CD14-positive monocyte (primary cell): ENCODE measurements around the gene ITPRIP. TPM values are rescaled to one million over a fixed set of nuclear protein-coding genes. Genes with fewer than 3 reads are reported as not detected.

Experiments used
- DNase-seq, 3 donors: peaks; one replicate each; pipeline ENCODE4 v3.0.0-alpha.2; 2011 to 2022
- H2AFZ ChIP-seq: 2 replicates; pipeline ENCODE4 v1.6.0; 2012; ENCODE audit warnings: mild to moderate bottlenecking, low read depth, low read length, inconsistent platforms; ENCODE audit not compliant: insufficient read depth, poor library complexity, severe bottlenecking
- H3K27ac ChIP-seq, 2 donors: 1 replicate in 1 of 2; 2 replicates in 1 of 2; pipeline ENCODE4 v1.5.1; 2012 to 2013; ENCODE audit warnings: low read length in 2 of 2, control low read depth in 1 of 2, inconsistent platforms in 1 of 2, low read depth in 1 of 2, mild to moderate bottlenecking in 1 of 2
- H3K27me3 ChIP-seq, 2 donors: one replicate each; pipeline versions ENCODE4 v1.6.0 to v1.6.1; 2011 to 2013; ENCODE audit warnings: low read length in 2 of 2; ENCODE audit not compliant: control insufficient read depth in 2 of 2, insufficient read depth in 2 of 2
- H3K36me3 ChIP-seq, 2 donors: replicated peaks in 1 of 2; 1 replicate in 1 of 2; 2 replicates in 1 of 2; pipeline versions ENCODE4 v1.5.1 to v1.6.1; 2012 to 2013; ENCODE audit warnings: low read length in 2 of 2, control low read depth in 1 of 2, inconsistent platforms in 1 of 2, mild to moderate bottlenecking in 1 of 2; ENCODE audit not compliant: insufficient read depth in 2 of 2, control insufficient read depth in 1 of 2
- H3K4me1 ChIP-seq, 2 donors: 1 replicate in 1 of 2; 2 replicates in 1 of 2; pipeline versions ENCODE4 v1.5.1 to v1.6.1; 2012 to 2013; ENCODE audit warnings: low read length in 2 of 2, control low read depth in 1 of 2, inconsistent platforms in 1 of 2, mild to moderate bottlenecking in 1 of 2, moderate library complexity in 1 of 2; ENCODE audit not compliant: insufficient read depth in 2 of 2, control insufficient read depth in 1 of 2
- H3K4me2 ChIP-seq: replicated peaks from 2 replicates; pipeline ENCODE3; 2012; ENCODE audit warnings: low read length, moderate library complexity, mild to moderate bottlenecking; ENCODE audit not compliant: poor library complexity, severe bottlenecking; ENCODE audit errors: extremely low read depth
- H3K4me3 ChIP-seq, 3 experiments: fragments of 200-600 bp in 1 of 3; sonication (generic) in 1 of 3; replicated peaks in 1 of 3; 1 replicate in 2 of 3; 2 replicates in 1 of 3; pipeline ENCODE4 v1.5.1; 2011 to 2013; ENCODE audit warnings: low read length in 3 of 3, mild to moderate bottlenecking in 3 of 3, control low read depth in 2 of 3, low read depth in 2 of 3, inconsistent platforms in 1 of 3, moderate library complexity in 1 of 3
- H3K79me2 ChIP-seq: 2 replicates; pipeline ENCODE4 v1.6.0; 2012; ENCODE audit warnings: mild to moderate bottlenecking, control low read depth, inconsistent platforms, low read length, moderate library complexity; ENCODE audit not compliant: insufficient read depth
- H3K9ac ChIP-seq: 2 replicates; pipeline ENCODE4 v1.6.0; 2017; ENCODE audit warnings: low read length, mild to moderate bottlenecking; ENCODE audit not compliant: insufficient read depth, poor library complexity, severe bottlenecking
- H3K9me3 ChIP-seq, 2 donors: replicated peaks in 1 of 2; 1 replicate in 1 of 2; 2 replicates in 1 of 2; pipeline versions ENCODE4 v1.5.1 to v1.6.1; 2012 to 2013; ENCODE audit warnings: low read length in 2 of 2, control low read depth in 1 of 2; ENCODE audit not compliant: control insufficient read depth in 1 of 2, insufficient read depth in 1 of 2
- H4K20me1 ChIP-seq: 2 replicates; pipeline ENCODE4 v1.6.0; 2012; ENCODE audit warnings: mild to moderate bottlenecking, low read length, control low read depth, moderate library complexity; ENCODE audit not compliant: insufficient read depth
- H3K27ac Mint-ChIP-seq, 7 donors: one replicate each; pipeline ENCODE4 v1.8.0; 2020; ENCODE audit warnings: mild to moderate bottlenecking in 7 of 7, mixed read lengths in 7 of 7, moderate library complexity in 6 of 7, inconsistent platforms in 2 of 7
- H3K27me3 Mint-ChIP-seq, 3 donors: one replicate each; pipeline ENCODE4 v1.8.0; 2021 to 2022; ENCODE audit warnings: low read depth in 3 of 3, mild to moderate bottlenecking in 3 of 3, mixed read lengths in 3 of 3, moderate library complexity in 3 of 3, inconsistent platforms in 1 of 3
- H3K36me3 Mint-ChIP-seq, 2 donors: one replicate each; pipeline ENCODE4 v1.8.0; 2020; ENCODE audit warnings: mixed read lengths in 2 of 2, inconsistent platforms in 1 of 2, mild to moderate bottlenecking in 1 of 2
- H3K4me1 Mint-ChIP-seq: one replicate; pipeline ENCODE4 v1.8.0; 2020; ENCODE audit warnings: mild to moderate bottlenecking, mixed read lengths
- H3K4me3 Mint-ChIP-seq, 2 donors: one replicate each; pipeline ENCODE4 v1.8.0; 2020; ENCODE audit warnings: mild to moderate bottlenecking in 2 of 2, mixed read lengths in 2 of 2, moderate library complexity in 1 of 2
- H3K9me3 Mint-ChIP-seq, 7 donors: one replicate each; pipeline ENCODE4 v1.8.0; 2020 to 2022; ENCODE audit warnings: mixed read lengths in 7 of 7, mild to moderate bottlenecking in 6 of 7, moderate library complexity in 6 of 7, inconsistent platforms in 2 of 7
- WGBS: methylation state at CpG from one replicate; pipeline ENCODE4 v1.1.5; 2013; ENCODE audit warnings: missing lambda C conversion rate; ENCODE audit not compliant: insufficient coverage; 5-methylcytosine and 5-hydroxymethylcytosine counted together
- intact Hi-C, 2 donors: fragments of 100-400 bp; cut with micrococcal nuclease; formaldehyde crosslinking; loops; one replicate each; pipeline versions ENCODE4 v1.15.0 to v1.15.1; 2023
- polyA plus RNA-seq, 3 donors: library from polyadenylated mRNA; depleted of rRNA in 1 of 3; unstranded in 2 of 3; stranded (reverse) in 1 of 3; fragments of 300-500 nt in 2 of 3; fragments of >200 nt in 1 of 3; fragmentation: Illumina TruSeq in 2 of 3; gene quantifications; 1 replicate in 2 of 3; 2 replicates in 1 of 3; pipeline ENCODE4 v1.2.3, GENCODE V29; 2012 to 2021
- TF ChIP-seq, protein P1 (sequence below): fragments of 200-600 bp; IDR thresholded peaks from one replicate; pipeline ENCODE4 v1.8.0; 2022; ENCODE audit warnings: antibody characterized with exemption, mild to moderate bottlenecking

ITPRIP gene
- polyA plus RNA-seq, 3 donors, result 27.5 to 76.6 (median 35.7) TPM

DNA sequence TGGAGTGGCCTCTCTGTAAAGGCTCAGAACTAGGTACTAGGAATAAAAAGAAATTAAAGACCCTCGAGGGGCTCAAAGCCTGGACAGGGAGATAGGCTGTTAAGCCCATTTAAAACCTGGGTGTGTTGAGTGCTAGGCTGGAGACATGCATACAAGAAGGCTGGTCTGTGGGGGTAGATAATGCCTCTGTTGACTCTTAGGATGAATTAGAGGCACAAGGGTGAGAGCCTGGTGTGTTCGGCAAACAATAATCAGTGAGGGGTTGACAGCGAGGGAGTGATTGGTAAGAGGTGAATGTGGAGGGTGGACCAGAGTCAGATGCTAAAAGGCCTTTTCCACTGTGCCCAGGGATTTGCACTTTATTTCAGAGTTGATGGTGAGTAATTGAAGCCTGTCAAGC is 56.6 kb downstream of the ITPRIP start:
- H3K27me3 Mint-ChIP-seq, result peaks cover 0 to 5% (median 2%) of the 10 kb centered on the region in 3 donors

DNA sequence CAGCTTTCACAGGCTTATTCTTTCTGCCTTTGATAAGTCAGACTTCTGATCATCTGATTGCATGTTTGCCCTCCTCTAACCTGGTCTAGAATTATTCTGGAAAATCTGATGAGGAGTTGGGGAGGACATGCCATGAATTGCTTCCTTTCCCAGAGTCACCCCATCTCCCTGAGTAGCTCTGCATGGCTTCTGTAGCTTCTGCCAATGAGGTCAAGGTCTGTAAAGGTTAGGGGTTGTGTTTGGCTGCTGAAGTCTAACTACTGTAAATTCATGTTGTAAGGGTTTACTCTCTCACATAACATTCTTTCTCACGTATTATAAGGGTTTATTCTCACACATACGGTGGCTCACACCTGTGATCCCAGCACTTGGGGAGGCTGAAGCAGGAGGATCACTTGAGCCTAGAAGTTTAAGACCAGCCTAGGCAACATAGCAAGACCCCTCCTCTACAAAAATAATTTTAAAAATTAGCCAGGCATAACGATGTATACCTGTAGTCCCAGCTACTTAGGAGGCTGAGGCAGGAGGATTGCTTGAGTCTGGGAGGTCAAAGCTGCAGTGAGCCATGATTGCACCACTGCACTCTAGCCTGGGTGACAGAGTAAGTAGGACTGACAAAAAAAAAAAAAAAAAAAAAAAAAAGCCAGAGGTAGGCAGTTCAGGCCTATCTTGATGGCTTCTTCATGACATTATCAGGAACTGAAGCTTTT is 58.6 kb downstream of the ITPRIP start:
- H3K4me3 Mint-ChIP-seq, result no peak overlapping the region
- Histone ChIP-seq H2AFZ (no peak overlapping the region), H3K36me3 (no peaks in the 10 kb centered on the region), H3K27ac (no peak overlapping the region), H3K9me3 (no peaks in the 10 kb centered on the region), H3K4me2 (no peak overlapping the region), H3K27me3 (peaks cover 0 to 13% of the 10 kb centered on the region in 2 donors), H3K4me1 (peaks cover 4 to 5% of the 10 kb centered on the region in 2 donors), H3K79me2 (no peaks in the 10 kb centered on the region), H3K9ac (no peak overlapping the region), H3K4me3 (no peak overlapping the region), H4K20me1 (no peaks in the 10 kb centered on the region)
- H3K4me1 Mint-ChIP-seq, result peaks cover 12% of the 10 kb centered on the region
- no peaks in the 10 kb centered on the region for H3K9me3 Mint-ChIP-seq
- no peak overlapping the region for H3K27ac Mint-ChIP-seq
- intact Hi-C loops, result no loop called here
- DNase-seq, result no peak
- H3K27me3 Mint-ChIP-seq, result peaks cover 8 to 16% (median 12%) of the 10 kb centered on the region in 3 donors
- no peaks in the 10 kb centered on the region for H3K36me3 Mint-ChIP-seq
- WGBS, result no CpG with 5 or more reads among the region's 3 CpGs
- TF ChIP-seq, protein P1, sequence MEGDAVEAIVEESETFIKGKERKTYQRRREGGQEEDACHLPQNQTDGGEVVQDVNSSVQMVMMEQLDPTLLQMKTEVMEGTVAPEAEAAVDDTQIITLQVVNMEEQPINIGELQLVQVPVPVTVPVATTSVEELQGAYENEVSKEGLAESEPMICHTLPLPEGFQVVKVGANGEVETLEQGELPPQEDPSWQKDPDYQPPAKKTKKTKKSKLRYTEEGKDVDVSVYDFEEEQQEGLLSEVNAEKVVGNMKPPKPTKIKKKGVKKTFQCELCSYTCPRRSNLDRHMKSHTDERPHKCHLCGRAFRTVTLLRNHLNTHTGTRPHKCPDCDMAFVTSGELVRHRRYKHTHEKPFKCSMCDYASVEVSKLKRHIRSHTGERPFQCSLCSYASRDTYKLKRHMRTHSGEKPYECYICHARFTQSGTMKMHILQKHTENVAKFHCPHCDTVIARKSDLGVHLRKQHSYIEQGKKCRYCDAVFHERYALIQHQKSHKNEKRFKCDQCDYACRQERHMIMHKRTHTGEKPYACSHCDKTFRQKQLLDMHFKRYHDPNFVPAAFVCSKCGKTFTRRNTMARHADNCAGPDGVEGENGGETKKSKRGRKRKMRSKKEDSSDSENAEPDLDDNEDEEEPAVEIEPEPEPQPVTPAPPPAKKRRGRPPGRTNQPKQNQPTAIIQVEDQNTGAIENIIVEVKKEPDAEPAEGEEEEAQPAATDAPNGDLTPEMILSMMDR, result no peak

More for the DNA sequence above, 56.6 kb downstream of the ITPRIP start:
- H3K9me3 ChIP-seq, result no peaks in the 10 kb centered on the region
- no peak for DNase-seq
- no peaks in the 10 kb centered on the region for H3K4me1 ChIP-seq
- no peak overlapping the region for H2AFZ ChIP-seq
- no peak overlapping the region for H3K4me3 ChIP-seq
- no peaks in the 10 kb centered on the region for H3K36me3 Mint-ChIP-seq
- H3K4me2 ChIP-seq, result no peak overlapping the region
- H3K4me3 Mint-ChIP-seq, result no peak overlapping the region
- intact Hi-C loops, result no loop called here
- no peak overlapping the region for H3K27ac Mint-ChIP-seq
- 95% methylated on average over 3 of the region's 3 CpGs for WGBS
- H4K20me1 ChIP-seq, result no peaks in the 10 kb centered on the region
- H3K36me3 ChIP-seq, result no peaks in the 10 kb centered on the region
- no peak overlapping the region for H3K27ac ChIP-seq
- H3K27me3 ChIP-seq, result no peaks in the 10 kb centered on the region
- H3K9me3 Mint-ChIP-seq, result no peaks in the 10 kb centered on the region
- H3K4me1 Mint-ChIP-seq, result peaks cover 8% of the 10 kb centered on the region
- no peaks in the 10 kb centered on the region for H3K79me2 ChIP-seq
- TF ChIP-seq, protein P1, result no peak
- no peak overlapping the region for H3K9ac ChIP-seq
